WTC11 (cell line): ENCODE data around the gene HES6. TPM values are rescaled to one million over a fixed set of nuclear protein-coding genes. Genes with fewer than 3 reads are reported as not detected.

Source experiments
- ATAC-seq: fragments of 200-7000 bp; cut with Tn5 transposase; 2 replicates; pipeline ENCODE4 v1.10.0; 2021; ENCODE audit warnings: mild to moderate bottlenecking, moderate library complexity
- CTCF ChIA-PET: fragments of 300-600 bp; sonication (Branson Sonifier 250); formaldehyde crosslinking; loops from one replicate; lab custom pipeline; 2021; ENCODE audit warnings: antibody characterized with exemption; lab: Charles Lee
- POLR2A ChIA-PET: fragments of 350-600 bp; sonication (Branson Sonifier 250); formaldehyde crosslinking; loops from one replicate; lab custom pipeline; 2021; ENCODE audit warnings: antibody characterized with exemption; lab: Charles Lee
- DNase-seq: peaks from one replicate; pipeline ENCODE4 v3.0.0; 2021; ENCODE audit warnings: low spot score
- H3K27ac Mint-ChIP-seq: 2 replicates; pipeline ENCODE4 v1.8.0; 2021; ENCODE audit warnings: mixed read lengths
- H3K27me3 Mint-ChIP-seq: 2 replicates; pipeline ENCODE4 v1.8.0; 2021; ENCODE audit warnings: low read depth, mild to moderate bottlenecking, moderate library complexity, mixed read lengths
- H3K36me3 Mint-ChIP-seq: 2 replicates; pipeline ENCODE4 v1.8.0; 2021; ENCODE audit warnings: mixed read lengths
- H3K4me1 Mint-ChIP-seq: 2 replicates; pipeline ENCODE4 v1.8.0; 2022; ENCODE audit warnings: mixed read lengths
- H3K4me3 Mint-ChIP-seq: 2 replicates; pipeline ENCODE4 v1.8.0; 2021; ENCODE audit warnings: mild to moderate bottlenecking, moderate library complexity, mixed read lengths
- H3K9me3 Mint-ChIP-seq: 2 replicates; pipeline ENCODE4 v1.8.0; 2021; ENCODE audit warnings: mixed read lengths
- ATF1 ChIP-seq: sonication (generic); formaldehyde crosslinking; IDR thresholded peaks from 2 replicates; pipeline ENCODE4 v1.8.1; 2023; ENCODE audit warnings: mild to moderate bottlenecking, moderate library complexity, missing genetic modification reagents
- ATF3 ChIP-seq: sonication (generic); formaldehyde crosslinking; conservative IDR thresholded peaks from 2 replicates; pipeline ENCODE4 v1.8.1; 2022; ENCODE audit warnings: mild to moderate bottlenecking, missing genetic modification reagents
- ATF6 ChIP-seq: sonication (generic); formaldehyde crosslinking; IDR thresholded peaks from 2 replicates; pipeline ENCODE4 v1.8.1; 2023; ENCODE audit warnings: mild to moderate bottlenecking, missing genetic modification reagents
- CREM ChIP-seq: sonication (generic); formaldehyde crosslinking; IDR thresholded peaks from 2 replicates; pipeline ENCODE4 v1.8.1; 2022; ENCODE audit warnings: mild to moderate bottlenecking, missing genetic modification reagents, moderate library complexity
- ELF4 ChIP-seq: sonication (generic); formaldehyde crosslinking; IDR thresholded peaks from 2 replicates; pipeline ENCODE4 v1.8.1; 2022; ENCODE audit warnings: low read depth, mild to moderate bottlenecking, moderate library complexity, missing genetic modification reagents
- FOXP1 ChIP-seq: sonication (generic); formaldehyde crosslinking; IDR thresholded peaks from 2 replicates; pipeline ENCODE4 v1.8.0; 2022; ENCODE audit warnings: missing genetic modification reagents, mild to moderate bottlenecking, moderate library complexity, borderline replicate concordance
- GABPB1 ChIP-seq: sonication (generic); formaldehyde crosslinking; IDR thresholded peaks from 2 replicates; pipeline ENCODE4 v1.8.1; 2023; ENCODE audit warnings: mild to moderate bottlenecking, missing genetic modification reagents
- GTF2I ChIP-seq: fragments of 250-450 bp; sonication (Bioruptor Pico); conservative IDR thresholded peaks from 2 replicates; pipeline ENCODE4 v1.4.0; 2021; ENCODE audit warnings: mild to moderate bottlenecking
- JAZF1 ChIP-seq: fragments of 250-450 bp; sonication (Bioruptor Pico); IDR thresholded peaks from 2 replicates; pipeline ENCODE4 v1.9.0; 2021; ENCODE audit warnings: moderate library complexity, mild to moderate bottlenecking, inconsistent platforms
- MYBL2 ChIP-seq: sonication (generic); formaldehyde crosslinking; IDR thresholded peaks from 2 replicates; pipeline ENCODE4 v1.8.1; 2023; ENCODE audit warnings: mild to moderate bottlenecking, moderate library complexity, missing genetic modification reagents
- NFE2L1 ChIP-seq: sonication (generic); formaldehyde crosslinking; IDR thresholded peaks from 2 replicates; pipeline ENCODE4 v1.8.1; 2023; ENCODE audit warnings: missing genetic modification reagents
- NR2C2 ChIP-seq: sonication (generic); formaldehyde crosslinking; IDR thresholded peaks from 2 replicates; pipeline ENCODE4 v1.8.0; 2022; ENCODE audit warnings: mild to moderate bottlenecking, missing genetic modification reagents
- SMAD3 ChIP-seq: sonication (generic); formaldehyde crosslinking; IDR thresholded peaks from 2 replicates; pipeline ENCODE4 v1.8.0; 2022; ENCODE audit warnings: missing genetic modification reagents, mild to moderate bottlenecking, borderline replicate concordance
- ZNF232 ChIP-seq: sonication (generic); formaldehyde crosslinking; IDR thresholded peaks from 2 replicates; pipeline ENCODE4 v1.8.0; 2022; ENCODE audit warnings: mild to moderate bottlenecking, missing genetic modification reagents
- ZNF263 ChIP-seq: sonication (generic); formaldehyde crosslinking; IDR thresholded peaks from 2 replicates; pipeline ENCODE4 v1.8.1; 2022; ENCODE audit warnings: low read depth, mild to moderate bottlenecking, moderate library complexity, missing genetic modification reagents
- ZNF281 ChIP-seq: sonication (generic); formaldehyde crosslinking; IDR thresholded peaks from 2 replicates; pipeline ENCODE4 v1.8.0; 2023; ENCODE audit warnings: mild to moderate bottlenecking, missing genetic modification reagents
- ZNF425 ChIP-seq: fragments of 250-450 bp; sonication (Bioruptor Pico); conservative IDR thresholded peaks from 2 replicates; pipeline ENCODE4 v1.9.0; 2021; ENCODE audit warnings: mild to moderate bottlenecking
- total RNA-seq: library from RNA; stranded (reverse); gene quantifications from 3 replicates; pipeline ENCODE4 v1.2.3, GENCODE V29; 2021

Gene HES6
- total RNA-seq, 1 experiment from 2014 or later: 52.1 TPM

GRCh38 chr2:238247002-238247822, 7.4 kb upstream of the HES6 start (continued):
- TF ChIP-seq ZNF425 (CRISPR knock-in tag) (no peak), ZNF232 (no peak), CREM (CRISPR knock-in tag) (no peak), NR2C2 (CRISPR knock-in tag) (no peak)

- POLR2A ChIA-PET: no interaction called here
- peaks cover 15% of the 10 kb centered on the region for H3K27me3 Mint-ChIP-seq
- TF ChIP-seq GTF2I (CRISPR knock-in tag) (no peak), FOXP1 (no peak), NR2C2 (CRISPR knock-in tag) (no peak), SMAD3 (no peak), ATF3 (CRISPR knock-in tag) (no peak), ELF4 (CRISPR knock-in tag) (no peak), ZNF263 (CRISPR knock-in tag) (no peak), JAZF1 (CRISPR knock-in tag) (no peak), GABPB1 (CRISPR knock-in tag) (no peak), MYBL2 (CRISPR knock-in tag) (no peak), ATF1 (CRISPR knock-in tag) (no peak), NFE2L1 (CRISPR knock-in tag) (no peak), ATF6 (CRISPR knock-in tag) (no peak), ZNF281 (CRISPR knock-in tag) (no peak), ZNF232 (no peak)
- TF ChIP-seq, all 79 proteins: peak for 0
- Mint-ChIP-seq H3K4me3 (no peak overlapping the region), H3K9me3 (no peaks in the 10 kb centered on the region), H3K4me1 (peaks cover 16% of the 10 kb centered on the region), H3K36me3 (peaks cover 5% of the 10 kb centered on the region; the same call in 1 of the 2 replicates), H3K27ac (no peak overlapping the region)
- DNase-seq (no peak), ATAC-seq (no peak)
- CTCF ChIA-PET: interaction anchor here (0.7 to 2.4 kb wide), 7 partner anchors 11 to 42 kb away, joined by 3 to 28 read pairs (median 5); no protein-coding TSS in a partner anchor
Observed at GRCh38 chr2:238244151-238244550, 4.3 kb upstream of the HES6 start.
